HG02571 (cell line): Measurements from ENCODE around the gene SGMS1.
A peak's percentile ranks its signal among the peaks of the same experiment; 100 is the strongest.

Source experiments
- ATAC-seq: cut with Tn5 transposase; IDR thresholded peaks from one replicate; pipeline ENCODE4 v1.9.1; 2021; ENCODE audit warnings: mild to moderate bottlenecking, moderate library complexity; ENCODE audit not compliant: unreplicated experiment

SGMS1 gene

GRCh38 chr10:50324046-50324445, 299.7 kb downstream of the SGMS1 start:
- ATAC-seq, result no peak

DNA sequence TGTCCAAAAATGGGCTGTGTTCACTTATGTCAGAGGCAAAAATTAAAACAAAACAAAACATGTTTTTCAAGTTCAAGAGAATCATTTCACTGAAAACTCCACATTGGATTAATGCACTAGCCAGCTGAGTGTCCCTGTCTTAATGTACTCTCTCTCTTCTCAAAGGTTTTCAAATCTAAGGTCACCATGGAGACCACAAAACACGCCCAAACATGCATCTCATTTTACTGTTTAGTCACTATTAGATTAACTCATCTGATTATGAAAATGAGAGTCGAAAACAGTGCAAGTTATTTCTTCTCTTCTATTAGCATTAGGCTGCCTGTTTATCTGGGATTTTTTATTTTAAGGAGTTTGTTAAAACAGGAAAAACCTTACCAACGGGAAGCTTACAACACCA, 301.7 kb downstream of the SGMS1 start:
- no peak for ATAC-seq

DNA sequence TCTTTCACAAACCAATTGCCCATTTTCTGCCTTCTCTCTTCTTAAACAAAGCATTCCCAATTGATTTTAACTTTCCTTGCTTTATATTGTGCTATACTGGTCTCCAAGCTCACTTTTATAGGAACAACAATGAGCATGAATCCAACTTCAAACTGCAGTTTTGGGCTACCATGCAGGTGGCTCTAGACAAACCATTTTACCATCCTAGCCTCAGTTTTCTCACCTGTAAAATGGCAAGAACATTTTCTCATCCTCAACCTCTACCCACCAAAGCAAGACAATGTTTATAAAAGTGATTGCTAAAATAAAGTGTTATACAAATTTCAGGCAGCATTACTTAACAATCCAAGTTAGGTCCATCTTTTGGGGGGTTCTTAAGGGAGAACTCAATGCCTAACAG, 305.6 kb downstream of the SGMS1 start:
- no peak for ATAC-seq

DNA sequence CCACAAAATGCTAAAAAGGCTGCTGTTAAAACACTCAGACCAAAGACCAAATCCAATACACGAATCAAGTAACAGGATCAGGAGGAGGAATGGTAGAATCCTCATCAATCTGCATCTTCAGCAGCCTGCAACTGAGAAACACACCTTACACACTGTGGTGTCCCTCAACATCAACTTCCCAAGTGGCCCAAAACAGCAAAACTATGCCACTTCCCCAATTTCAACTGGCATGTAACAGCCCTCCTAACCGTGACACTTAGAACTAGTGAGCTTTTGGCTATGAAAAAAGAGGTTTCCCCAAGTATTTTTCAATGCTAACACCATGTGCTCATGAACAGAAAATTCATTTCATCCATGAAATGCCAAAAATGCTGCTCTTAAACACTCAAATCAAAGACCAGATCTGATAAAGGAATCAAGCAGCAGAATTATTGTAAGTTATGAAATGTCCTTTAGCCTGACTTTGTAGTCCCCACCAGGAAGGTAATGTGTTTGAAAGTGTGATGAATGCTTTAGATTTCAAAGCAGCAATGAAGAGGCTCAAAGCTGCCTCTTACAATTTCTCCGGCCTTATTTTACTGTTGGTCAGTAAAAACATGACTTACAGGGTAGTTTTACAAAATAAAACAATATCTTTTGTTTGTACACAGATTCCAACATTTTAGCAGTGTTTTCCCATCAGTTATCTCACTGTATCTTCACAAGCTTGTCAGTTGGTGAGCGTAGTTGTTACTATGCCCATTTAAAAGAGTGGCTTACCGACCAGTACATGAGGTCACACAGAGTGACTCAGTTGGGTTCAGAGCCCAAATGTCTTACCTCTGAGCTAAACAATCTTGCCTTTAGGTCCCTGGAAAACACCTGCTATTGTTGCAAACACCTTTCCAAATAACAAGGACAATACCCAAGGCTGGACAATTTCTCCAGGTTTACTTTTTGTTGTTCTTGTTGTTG, 306.8 kb downstream of the SGMS1 start:
- ATAC-seq, result no peak

- no peak for ATAC-seq
Measured at GRCh38 chr10:50316174-50316573, 307.6 kb downstream of the SGMS1 start.

DNA sequence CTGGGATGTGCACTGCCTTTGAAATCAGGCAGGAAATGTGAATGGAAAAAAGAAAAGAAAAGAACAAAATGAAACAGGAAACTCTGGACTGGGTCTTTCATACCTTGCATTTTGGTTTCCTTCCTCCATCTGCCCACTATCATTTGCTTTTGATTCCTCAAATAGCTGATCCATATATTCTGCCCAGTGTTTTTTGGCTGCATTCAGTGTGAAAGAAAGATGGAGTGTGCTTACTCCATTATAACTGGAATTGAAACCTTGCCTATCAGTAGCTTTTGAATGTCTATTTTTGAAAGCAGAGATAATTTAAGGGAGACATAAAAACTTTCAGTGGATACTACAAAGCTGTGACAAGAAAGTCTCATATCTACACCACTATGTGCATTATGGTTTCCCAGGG, 308.3 kb downstream of the SGMS1 start:
- no peak for ATAC-seq

DNA sequence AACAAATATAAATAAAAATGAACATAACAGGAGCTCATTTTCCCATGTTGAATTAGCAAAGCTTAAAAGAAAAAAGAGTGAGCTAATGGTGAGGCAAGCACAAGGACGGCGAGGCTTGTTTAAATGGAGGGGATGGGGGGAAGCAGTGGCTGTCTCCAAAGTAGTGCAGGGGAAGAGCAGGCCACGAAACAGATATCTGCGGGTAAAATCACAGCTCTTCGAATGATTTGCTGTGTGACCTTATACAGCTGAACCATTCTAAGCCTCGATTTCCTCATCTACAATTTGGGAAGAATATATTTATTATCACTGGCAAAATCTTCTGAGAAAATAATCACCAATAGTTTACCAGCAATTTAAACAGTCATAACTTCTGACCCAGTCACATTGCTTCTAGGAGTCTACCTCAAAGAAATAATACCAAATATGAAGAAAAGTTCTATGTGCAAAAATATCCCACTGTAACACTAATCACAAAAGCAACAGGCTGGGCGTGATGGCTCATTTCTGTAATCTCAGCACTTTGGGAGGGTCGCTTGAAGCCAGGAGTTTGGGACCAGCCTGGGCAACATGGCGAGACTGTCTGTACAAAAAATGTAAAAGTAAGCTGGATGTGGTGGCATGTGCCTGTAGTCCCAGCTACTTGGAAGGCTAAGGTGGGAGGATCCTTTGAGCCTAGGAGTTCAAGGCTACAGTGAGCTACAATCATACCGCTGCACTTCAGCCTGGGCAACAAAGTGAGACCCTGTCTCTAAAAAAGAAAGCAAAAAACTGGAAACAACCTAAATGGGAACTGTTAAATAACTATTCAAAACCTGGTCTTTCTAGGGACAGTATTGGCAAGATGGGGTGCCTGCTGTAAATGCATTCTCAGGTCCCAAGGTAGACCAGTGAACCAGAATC, 309.3 kb downstream of the SGMS1 start:
- ATAC-seq, result no peak

DNA sequence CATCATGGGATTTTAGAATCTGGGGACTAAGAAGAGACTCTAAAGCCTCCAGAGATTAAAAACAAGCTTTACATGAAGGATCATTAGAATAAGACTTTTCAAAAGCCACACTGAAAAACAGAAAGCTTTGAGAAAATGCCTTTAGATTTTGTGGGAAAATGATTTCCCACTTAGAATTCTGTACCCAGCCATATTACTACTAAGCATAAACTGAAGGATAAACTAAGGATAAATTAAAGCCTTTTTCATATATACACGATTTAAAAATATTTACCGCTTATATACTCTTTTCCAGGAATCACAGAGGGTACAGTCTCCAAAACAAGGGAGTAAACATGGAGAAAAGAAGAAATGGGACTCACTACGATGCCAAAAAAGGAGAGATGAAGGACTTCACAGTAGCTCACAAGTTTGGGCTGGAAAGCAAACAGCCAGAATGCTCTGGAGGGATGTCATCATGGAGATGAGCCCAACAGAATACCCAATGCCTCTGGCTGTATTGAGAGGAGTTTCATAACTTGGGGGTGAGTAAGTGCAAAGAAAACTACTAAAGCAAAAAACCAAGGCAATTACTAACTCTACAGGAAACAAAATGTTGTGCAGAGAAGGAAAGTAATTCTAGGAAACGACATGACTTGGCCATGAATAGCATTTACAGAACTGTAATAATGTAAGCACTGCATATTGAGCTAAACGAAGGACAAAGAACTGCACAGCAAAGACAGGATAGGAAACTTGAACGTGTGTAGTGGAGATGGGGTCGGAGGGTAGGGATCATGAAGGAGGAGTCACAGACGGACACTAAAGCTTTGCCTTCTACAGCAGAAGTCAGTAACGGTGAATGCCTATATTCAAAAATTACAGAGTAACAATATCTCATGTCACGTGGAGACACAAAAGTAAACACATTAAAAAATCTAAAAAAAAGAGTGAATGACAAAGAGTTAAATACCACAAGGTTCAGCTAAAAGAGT, 311.0 kb downstream of the SGMS1 start:
- ATAC-seq, result no peak

DNA sequence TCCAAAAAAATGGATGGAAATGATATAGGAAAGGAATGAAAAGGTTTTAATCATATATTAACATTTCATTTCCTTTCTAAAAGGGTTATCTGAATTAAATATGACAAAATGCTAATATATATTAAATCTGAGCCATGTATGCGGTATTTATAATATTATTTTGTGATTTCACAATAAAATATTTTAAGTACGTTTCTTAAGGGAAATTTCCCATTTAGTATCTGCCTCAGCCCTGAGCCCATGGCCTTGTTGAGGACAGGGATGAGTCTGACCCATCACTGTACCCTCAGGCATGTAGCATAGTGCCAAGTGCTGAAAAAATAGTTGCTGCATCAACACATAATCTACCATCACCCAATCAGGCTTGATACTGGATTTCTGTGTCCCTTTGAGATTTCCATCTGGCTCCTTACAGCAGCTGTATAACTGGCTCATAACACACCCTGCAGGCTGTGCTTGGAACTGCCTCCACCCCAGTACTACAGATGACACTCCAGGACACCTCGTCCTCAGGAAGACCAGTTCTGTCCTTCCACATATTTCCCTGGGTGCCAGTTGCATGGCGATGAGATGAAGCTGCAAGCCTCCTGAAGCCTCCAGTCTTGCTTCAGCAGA, 313.1 kb downstream of the SGMS1 start:
- peak; percentile 63 for ATAC-seq

GRCh38 chr10:50309342-50309741, 314.4 kb downstream of the SGMS1 start:
- ATAC-seq, result no peak

GRCh38 chr10:50304660-50305059, 319.1 kb downstream of the SGMS1 start:
- ATAC-seq, result no peak

DNA sequence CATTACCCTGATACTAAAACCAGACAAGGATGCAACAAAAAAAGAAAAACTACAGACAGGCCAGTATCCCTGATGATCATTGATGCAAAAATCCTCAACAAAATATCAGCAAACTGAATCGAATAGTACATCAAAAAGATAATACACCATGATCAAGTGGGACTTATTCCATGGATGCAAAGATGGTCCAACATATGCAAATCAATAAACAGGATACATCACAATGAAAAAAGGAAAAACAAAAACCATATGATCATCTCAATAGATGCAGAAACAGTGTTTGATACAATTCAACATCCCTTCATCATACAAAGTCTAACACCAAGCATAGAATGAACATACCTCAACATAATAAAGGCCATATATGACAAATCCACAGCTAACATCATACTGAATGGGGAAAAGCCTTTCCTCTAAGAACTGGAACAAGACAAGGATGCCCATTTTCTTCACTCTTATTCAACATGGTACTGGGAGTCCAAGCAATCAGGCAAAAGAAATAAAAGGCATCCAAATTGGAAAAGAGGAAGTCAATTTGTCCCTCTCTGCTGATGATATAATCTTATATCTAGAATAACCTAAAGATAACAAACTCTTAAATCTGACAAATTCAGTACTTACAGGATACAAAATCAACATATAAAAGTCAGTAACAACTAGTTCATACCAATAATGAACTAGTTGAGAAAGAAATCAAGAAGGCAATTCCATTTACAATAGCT, 323.6 kb downstream of the SGMS1 start:
- no peak for ATAC-seq

DNA sequence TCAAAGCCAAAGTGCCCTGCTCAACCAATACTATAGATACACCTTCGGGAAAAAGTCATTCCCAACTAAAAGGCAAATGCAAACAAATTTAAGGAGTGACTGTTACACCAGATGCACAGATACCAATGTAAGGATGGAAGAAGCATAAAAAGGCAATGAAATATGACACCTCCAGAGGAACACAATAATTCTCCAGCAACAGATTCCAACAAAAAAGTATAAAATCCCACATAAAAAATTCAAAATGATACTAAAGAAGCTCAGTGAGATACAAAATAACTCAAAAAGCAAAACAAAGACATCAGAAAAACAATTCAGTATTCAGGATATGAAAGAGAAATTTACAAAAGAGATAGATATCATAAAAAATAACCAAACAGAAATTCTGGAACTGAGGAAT, 328.4 kb downstream of the SGMS1 start:
- no peak for ATAC-seq

DNA sequence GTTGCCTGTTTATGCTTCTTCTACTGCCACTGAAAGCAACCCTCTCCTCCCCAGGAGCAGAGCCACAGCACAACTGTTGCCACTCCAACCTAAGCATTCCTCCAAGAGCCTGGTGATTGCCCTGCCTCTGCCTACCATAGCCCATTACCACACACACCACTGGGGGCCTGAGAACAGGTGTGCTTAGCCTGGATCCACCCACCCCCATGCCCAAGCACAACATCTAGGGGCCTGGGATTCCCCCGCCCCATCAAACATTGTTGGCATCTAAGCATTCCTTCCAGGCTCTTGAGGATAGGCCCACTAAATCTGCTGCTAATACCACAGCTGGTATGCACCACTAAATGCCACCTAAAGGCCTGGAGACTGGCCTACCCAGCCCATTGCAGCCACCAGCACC, 329.2 kb downstream of the SGMS1 start:
- ATAC-seq, result no peak

DNA sequence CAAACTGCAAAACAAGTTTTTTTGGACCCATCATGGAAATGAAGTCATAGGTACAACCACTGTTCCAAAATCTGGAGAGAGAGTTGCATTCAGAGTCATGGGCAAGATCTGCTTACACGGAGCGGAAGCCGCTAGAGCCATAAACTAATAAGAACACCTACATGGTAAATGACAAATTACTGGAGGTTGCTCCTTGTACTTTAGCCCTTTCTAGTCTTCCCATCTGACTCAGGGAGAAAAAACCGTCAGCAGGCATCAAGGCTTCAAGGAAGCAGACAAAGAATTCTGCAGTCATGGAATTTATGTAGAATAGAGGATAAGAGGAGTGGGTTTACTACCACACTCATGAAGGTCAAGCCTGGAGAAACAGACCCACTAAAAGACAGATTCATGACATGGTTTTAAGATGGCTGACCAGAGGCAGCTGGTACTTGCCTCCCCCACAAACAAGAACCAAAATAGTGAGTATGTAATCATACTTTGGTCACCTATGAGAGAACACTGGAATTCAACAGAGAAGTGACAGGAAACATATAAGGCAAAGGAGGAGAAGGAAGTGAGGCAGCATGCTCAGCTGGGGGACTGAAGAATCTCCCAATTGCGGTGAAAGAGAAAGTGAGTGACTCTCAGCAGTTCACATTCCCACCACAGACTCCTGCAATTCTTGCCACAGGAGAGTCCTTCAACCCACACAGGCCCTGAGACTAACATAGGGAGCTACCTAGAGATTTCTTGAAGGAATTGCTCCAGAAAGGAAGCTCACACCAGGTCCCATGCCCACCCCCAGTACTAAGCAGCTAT, 330.0 kb downstream of the SGMS1 start:
- no peak for ATAC-seq

GRCh38 chr10:50291261-50291850, 332.4 kb downstream of the SGMS1 start:
- ATAC-seq, result no peak

- no peak for ATAC-seq
Measured at GRCh38 chr10:50289196-50289595, 334.6 kb downstream of the SGMS1 start.
